ENCODE measurements around the gene GAGE10. TPM values are rescaled to one million over a fixed set of nuclear protein-coding genes. Genes with fewer than 3 reads are reported as not detected.

Gene GAGE10
- total RNA-seq, 1 experiment from 2014 or later: not detected

- POLR2A ChIA-PET: no interaction called here
- CTCF ChIA-PET: no interaction called here
- H3K9me3 Mint-ChIP-seq (ENCODE audit: unreplicated experiment): no peaks in the 10 kb centered on the region
- peaks cover 25% of the 10 kb centered on the region for H3K4me1 Mint-ChIP-seq (ENCODE audit: low read depth, unreplicated experiment)
- peak in 1 of 2 experiments; percentile 14 for DNase-seq
- H3K36me3 Mint-ChIP-seq (ENCODE audit: insufficient read depth, unreplicated experiment): peaks cover 32% of the 10 kb centered on the region
- intact Hi-C loops (cut with micrococcal nuclease; ENCODE audit: unreplicated experiment): no loop called here
- H3K4me3 Mint-ChIP-seq (ENCODE audit: unreplicated experiment): peak overlapping the region; percentile 96
- H3K4me3 ChIP-seq (ENCODE audit: low read depth, low read length): no peak overlapping the region; the same call in 1 of the 2 replicates
- H3K9me3 ChIP-seq: no peaks in the 10 kb centered on the region
- H3K36me3 ChIP-seq (ENCODE audit: control insufficient read depth, insufficient read depth, low read length): no peaks in the 10 kb centered on the region
- peak overlapping the region; percentile 59 for H3K27ac Mint-ChIP-seq (ENCODE audit: unreplicated experiment)
- H3K27me3 ChIP-seq (replicated peaks; ENCODE audit: control insufficient read depth, insufficient read depth, low read length): no peaks in the 10 kb centered on the region
- H3K27me3 Mint-ChIP-seq (ENCODE audit: insufficient read depth, unreplicated experiment): no peaks in the 10 kb centered on the region
- no peak for TF ChIP-seq CTCF (IDR thresholded peaks at IDR 0.05; ENCODE audit: insufficient read depth in 1 of 2, low read depth in 1 of 2, low read length in 1 of 2, severe bottlenecking in 1 of 2, unreplicated experiment in 1 of 2)
- BruUV-seq (replicated peaks): TSS peak; percentile 56
- peaks cover 12% of the 10 kb centered on the region; the same call in 1 of the 2 replicates for H3K4me1 ChIP-seq
Measured at GRCh38 chrX:49271341-49271740, 32.1 kb upstream of the GAGE10 start.

- H3K27me3 Mint-ChIP-seq (ENCODE audit: insufficient read depth, unreplicated experiment): no peaks in the 10 kb centered on the region
- H3K4me1 ChIP-seq: peaks cover 12% of the 10 kb centered on the region; the same call in 1 of the 2 replicates
- H3K9me3 ChIP-seq: no peaks in the 10 kb centered on the region
- H3K4me3 ChIP-seq (ENCODE audit: low read depth, low read length): no peak overlapping the region
- DNase-seq: no peak
- peaks cover 31% of the 10 kb centered on the region for H3K36me3 Mint-ChIP-seq (ENCODE audit: insufficient read depth, unreplicated experiment)
- H3K27me3 ChIP-seq (replicated peaks; ENCODE audit: control insufficient read depth, insufficient read depth, low read length): no peaks in the 10 kb centered on the region
- ChIA-PET POLR2A (no interaction called here), CTCF (no interaction called here)
- H3K36me3 ChIP-seq (ENCODE audit: control insufficient read depth, insufficient read depth, low read length): no peaks in the 10 kb centered on the region
- intact Hi-C loops (cut with micrococcal nuclease; ENCODE audit: unreplicated experiment): no loop called here
- BruUV-seq (replicated peaks): no TSS peak
- H3K4me3 Mint-ChIP-seq (ENCODE audit: unreplicated experiment): no peak overlapping the region
- no peaks in the 10 kb centered on the region for H3K9me3 Mint-ChIP-seq (ENCODE audit: unreplicated experiment)
- no peak for TF ChIP-seq CTCF (IDR thresholded peaks at IDR 0.05; ENCODE audit: insufficient read depth in 1 of 2, low read depth in 1 of 2, low read length in 1 of 2, severe bottlenecking in 1 of 2, unreplicated experiment in 1 of 2)
- no peak overlapping the region for H3K27ac Mint-ChIP-seq (ENCODE audit: unreplicated experiment)
- H3K4me1 Mint-ChIP-seq (ENCODE audit: low read depth, unreplicated experiment): peaks cover 19% of the 10 kb centered on the region
Measured at GRCh38 chrX:49272421-49272820, 31.0 kb upstream of the GAGE10 start.

- no peak overlapping the region for H3K27ac Mint-ChIP-seq (ENCODE audit: unreplicated experiment)
- Histone ChIP-seq H3K4me3 (ENCODE audit: low read depth, low read length) (no peak overlapping the region), H3K4me1 (peaks cover 9% of the 10 kb centered on the region; the same call in 1 of the 2 replicates), H3K27me3 (replicated peaks; ENCODE audit: control insufficient read depth, insufficient read depth, low read length) (no peaks in the 10 kb centered on the region), H3K36me3 (ENCODE audit: control insufficient read depth, insufficient read depth, low read length) (no peaks in the 10 kb centered on the region), H3K9me3 (no peaks in the 10 kb centered on the region)
- peaks cover 11% of the 10 kb centered on the region for H3K4me1 Mint-ChIP-seq (ENCODE audit: low read depth, unreplicated experiment)
- H3K4me3 Mint-ChIP-seq (ENCODE audit: unreplicated experiment): no peak overlapping the region
- ChIA-PET POLR2A (no interaction called here), CTCF (no interaction called here)
- intact Hi-C loops (cut with micrococcal nuclease; ENCODE audit: unreplicated experiment): no loop called here
- H3K27me3 Mint-ChIP-seq (ENCODE audit: insufficient read depth, unreplicated experiment): no peaks in the 10 kb centered on the region
- no peak for DNase-seq
- BruUV-seq (replicated peaks): no TSS peak
- H3K36me3 Mint-ChIP-seq (ENCODE audit: insufficient read depth, unreplicated experiment): peaks cover 22% of the 10 kb centered on the region
- no peak for TF ChIP-seq CTCF (IDR thresholded peaks at IDR 0.05; ENCODE audit: insufficient read depth in 1 of 2, low read depth in 1 of 2, low read length in 1 of 2, severe bottlenecking in 1 of 2, unreplicated experiment in 1 of 2)
- H3K9me3 Mint-ChIP-seq (ENCODE audit: unreplicated experiment): no peaks in the 10 kb centered on the region
Measured at GRCh38 chrX:49273181-49273727, 30.2 kb upstream of the GAGE10 start.
